GM21447 (cell line): ENCODE results near the gene PRMT6.
"Not testable (repeated sequence)": the region's sequence is repeated elsewhere in the genome, so short reads cannot be mapped to it uniquely, and the experiment has no call there.

Experiments
- ATAC-seq: cut with Tn5 transposase; IDR thresholded peaks from one replicate; pipeline ENCODE4 v1.9.1; 2021; ENCODE audit not compliant: unreplicated experiment

The PRMT6 gene

DNA sequence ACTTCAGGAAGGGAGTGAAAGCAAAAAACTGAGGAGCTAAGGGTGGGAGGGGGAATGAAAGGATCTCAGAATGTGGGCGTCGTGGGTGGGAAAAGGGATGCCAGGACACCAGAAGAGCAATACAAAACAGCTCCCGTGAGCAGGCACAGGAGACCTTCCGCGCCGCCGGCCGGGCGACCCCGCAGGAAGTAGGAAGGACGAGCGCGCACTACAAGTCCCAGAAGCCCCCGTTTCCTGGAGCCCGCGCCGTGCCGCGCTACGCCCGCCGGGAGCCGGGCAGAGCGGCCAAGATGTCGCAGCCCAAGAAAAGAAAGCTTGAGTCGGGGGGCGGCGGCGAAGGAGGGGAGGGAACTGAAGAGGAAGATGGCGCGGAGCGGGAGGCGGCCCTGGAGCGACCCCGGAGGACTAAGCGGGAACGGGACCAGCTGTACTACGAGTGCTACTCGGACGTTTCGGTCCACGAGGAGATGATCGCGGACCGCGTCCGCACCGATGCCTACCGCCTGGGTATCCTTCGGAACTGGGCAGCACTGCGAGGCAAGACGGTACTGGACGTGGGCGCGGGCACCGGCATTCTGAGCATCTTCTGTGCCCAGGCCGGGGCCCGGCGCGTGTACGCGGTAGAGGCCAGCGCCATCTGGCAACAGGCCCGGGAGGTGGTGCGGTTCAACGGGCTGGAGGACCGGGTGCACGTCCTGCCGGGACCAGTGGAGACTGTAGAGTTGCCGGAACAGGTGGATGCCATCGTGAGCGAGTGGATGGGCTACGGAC is at the start of gene PRMT6:
Gene PRMT6 (plus strand): TSS at position 249 of the 771 bp plus-strand sequence. CDS start 42 bp downstream, at position 291.
- ATAC-seq, result peak; percentile 89

DNA sequence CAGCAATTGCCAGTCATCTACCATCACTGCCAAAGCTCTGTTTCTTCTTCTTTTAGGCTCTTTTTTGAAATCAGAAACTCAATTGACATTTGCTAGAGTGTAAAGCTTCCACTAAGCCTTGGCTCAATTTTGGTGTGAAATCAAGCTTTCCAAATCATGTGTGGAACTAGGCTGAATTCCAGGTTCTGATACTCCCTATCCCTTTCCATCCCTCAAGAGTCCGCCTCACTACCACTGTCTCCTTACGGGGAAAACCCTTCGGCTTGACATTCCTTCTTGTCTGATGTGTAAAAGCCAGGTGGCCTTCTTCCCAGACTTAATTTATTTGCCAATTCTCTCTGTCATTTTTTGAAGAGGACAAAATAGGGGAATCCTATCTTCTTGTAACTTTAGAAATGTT is 47.2 kb upstream of the PRMT6 start:
- no peak for ATAC-seq

DNA sequence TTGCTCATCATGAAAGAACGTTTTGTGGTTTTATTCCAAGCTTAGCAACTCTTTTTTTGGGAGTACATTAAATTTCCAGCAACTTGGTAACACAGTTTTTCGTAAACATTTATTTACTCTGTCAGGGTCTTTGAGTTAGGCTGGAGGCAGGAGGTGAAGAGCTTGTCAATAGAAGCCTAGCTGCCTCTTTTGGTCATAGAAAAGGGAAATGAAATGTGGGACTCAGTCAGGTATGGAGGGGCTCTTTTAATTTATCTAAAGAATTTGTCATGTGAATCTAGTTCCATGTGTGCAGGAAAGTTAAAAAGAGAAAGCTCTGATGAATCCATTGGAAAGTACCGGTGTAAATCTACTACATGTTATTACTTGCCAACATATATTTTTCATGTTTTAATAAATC is 45.9 kb upstream of the PRMT6 start:
- ATAC-seq, result no peak

DNA sequence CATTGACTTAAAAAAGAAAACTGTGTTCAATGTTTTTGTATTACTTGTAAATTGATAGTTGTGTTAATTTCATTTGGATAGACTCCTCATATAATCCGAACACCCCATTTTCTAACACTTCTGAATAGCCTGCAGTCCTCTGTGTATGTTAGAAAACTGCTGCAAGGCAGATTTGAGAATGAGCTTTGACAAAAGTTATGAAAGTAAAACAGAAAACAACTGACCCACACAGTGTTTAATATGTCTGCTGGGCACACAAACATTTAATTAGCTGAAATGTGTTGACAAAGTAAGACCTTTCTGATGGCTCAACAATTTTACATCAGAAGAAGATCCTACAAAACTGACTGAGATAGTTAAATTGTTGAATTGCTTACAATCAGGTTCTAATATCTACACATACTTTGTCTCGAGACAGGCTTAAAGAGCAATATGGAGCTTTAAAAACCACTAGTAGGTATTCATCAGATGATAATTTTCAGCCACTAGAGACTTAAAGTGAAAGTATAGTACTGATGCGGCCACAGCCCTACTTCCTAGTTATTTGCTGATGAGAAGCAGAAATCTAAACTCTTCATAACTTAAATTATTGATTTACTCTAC is 40.0 kb upstream of the PRMT6 start:
- no peak for ATAC-seq

DNA sequence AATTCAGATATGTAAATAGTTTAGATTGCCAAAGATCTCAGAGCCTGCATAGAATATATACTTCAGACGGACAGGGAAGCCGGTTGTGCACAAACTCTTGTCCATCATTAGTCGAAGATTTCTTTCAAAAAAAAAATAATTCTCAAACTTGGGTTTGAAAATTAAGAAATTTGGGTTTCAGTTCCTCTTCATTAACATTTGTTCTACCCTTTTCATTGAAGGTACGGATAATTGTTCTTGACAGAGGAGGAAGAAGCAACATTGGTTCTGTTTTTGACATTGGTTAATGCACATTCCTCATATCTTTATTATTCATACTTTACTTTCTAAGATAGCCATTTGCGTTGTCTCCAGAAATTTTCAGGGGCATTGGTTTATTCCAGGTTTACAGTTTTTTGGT is 38.0 kb upstream of the PRMT6 start:
- ATAC-seq, result no peak

DNA sequence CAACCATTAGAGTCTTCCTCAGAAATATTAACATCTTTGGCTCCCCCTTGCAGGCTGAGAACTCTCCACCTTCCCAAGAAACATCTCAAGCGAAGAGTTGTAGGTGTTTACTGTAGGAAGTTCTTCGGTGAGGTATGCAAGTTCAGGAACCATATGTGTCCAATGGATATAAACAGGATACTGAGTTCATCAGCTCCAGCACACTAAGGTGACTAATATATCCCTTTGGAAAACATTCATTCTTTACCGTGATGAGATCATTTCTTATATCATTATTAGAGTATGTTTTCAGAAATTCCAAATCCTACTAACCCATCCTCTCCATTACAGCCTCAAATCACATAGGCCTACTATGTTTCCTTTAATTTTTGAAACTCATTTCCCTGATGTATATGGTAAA is 37.3 kb upstream of the PRMT6 start:
- no peak for ATAC-seq

DNA sequence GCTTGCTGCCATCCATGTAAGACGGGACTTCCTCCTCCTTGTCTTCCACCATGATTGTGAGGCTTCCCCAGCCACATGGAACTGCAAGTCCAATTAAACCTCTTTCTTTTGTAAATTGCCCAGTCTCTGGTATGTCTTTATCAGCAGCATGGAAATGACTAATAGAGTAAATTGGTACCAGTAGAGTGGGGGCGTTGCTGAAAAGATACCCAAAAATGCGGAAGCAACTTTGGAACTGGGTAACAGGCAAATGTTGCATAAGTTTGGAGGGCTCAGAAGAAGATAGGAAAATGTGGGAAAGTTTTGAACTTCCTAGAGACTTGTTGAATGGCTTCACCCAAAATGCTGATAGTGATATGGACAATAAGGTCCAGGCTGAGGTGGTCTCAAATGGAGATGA is 17.6 kb upstream of the PRMT6 start:
- ATAC-seq, result not testable (repeated sequence)

DNA sequence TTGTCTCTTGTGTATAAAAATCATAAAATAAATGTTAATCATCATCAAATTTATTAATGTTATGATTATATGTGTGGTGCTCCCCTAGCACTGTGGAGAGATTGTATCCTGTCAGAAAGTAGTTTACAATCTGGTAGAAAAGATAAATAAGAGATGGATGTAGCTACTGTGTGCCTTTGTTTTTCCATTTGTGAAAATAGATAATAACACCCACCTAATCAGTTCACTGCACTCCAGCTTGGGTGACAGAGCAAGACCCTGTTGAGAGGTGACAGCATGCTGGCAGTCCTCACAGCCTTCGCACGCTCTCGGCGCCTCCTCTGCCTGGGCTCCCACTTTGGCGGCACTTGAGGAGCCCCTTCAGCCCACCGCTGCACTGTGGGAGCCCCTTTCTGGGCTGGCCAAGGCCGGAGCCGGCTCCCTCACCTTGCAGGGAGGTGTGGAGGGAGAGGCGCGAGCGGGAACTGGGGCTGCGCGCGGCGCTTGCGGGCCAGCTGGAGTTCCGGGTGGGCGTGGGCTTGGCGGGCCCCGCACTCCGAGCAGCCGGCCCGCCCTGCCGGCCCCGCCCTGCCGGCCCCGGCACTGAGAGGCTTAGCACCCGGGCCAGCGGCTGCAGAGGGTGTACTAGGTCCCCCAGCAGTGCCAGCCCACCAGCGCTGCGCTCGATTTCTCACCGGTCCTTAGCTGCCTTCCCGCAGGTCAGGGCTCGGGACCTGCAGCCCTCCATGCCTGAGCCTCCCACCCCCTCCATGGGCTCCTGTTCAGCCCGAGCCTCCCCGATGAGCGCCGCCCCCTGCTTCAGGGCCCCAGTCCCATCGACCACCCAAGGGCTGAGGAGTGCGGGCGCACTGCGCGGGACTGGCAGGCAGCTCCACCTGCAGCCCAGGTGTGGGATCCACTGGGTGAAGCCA is 11.9 kb upstream of the PRMT6 start:
- not testable (repeated sequence) for ATAC-seq

DNA sequence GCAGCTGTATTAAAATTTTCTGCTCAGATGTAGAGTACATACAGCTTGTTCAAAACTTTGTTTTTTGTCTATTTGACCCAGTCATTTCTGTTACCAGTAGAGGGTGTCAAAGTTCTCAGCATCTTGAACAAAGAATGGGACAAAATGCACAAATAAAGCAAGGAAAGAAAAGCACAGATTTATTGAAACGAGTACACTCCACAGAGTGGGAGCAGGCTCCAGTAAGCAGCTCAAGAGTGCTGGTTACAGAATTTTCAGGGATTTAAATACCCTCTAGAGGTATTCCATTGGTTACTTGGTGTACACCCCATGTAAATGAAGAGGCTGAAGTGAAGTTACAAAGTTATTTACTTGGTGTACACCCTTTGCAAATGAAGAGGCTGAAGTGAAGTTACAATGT is 8.9 kb upstream of the PRMT6 start:
- no peak for ATAC-seq

DNA sequence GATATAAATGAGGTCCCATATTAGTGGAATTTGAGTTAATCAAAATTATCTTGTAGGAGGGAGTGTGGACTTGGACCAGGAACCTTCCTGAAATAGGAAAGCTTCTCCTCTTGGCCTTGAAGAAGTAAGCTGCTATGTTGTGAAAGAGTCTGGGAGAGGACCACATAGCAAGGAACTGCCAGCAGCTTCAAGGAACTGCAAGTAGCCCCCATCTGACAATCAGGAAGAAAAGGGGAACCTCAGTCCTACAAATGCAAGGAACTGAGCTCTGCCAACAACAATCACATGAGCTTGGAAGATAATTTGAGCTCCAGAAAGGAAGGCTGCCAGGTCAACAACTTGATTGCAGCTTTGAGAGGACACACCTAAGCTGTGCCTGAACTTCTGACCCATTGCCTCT is 8.2 kb upstream of the PRMT6 start:
- no peak for ATAC-seq

DNA sequence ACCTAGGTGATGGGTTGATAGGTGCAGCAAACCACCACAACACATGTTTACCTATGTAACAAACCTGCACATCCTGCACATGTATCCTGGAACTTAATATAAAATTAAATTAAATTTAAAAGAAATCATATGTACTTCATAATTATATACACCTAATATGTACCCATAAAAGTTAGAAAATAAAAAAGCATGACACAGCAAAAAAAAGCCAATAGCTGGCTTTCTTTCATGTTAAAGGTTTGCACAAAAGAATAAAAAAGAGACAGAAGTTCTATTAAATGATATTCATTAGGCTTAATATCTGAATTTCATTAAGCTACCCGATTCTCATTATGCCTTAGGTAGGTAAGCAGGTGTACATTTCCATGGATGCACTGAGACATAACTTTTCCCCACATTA is 5.2 kb upstream of the PRMT6 start:
- ATAC-seq, result no peak

DNA sequence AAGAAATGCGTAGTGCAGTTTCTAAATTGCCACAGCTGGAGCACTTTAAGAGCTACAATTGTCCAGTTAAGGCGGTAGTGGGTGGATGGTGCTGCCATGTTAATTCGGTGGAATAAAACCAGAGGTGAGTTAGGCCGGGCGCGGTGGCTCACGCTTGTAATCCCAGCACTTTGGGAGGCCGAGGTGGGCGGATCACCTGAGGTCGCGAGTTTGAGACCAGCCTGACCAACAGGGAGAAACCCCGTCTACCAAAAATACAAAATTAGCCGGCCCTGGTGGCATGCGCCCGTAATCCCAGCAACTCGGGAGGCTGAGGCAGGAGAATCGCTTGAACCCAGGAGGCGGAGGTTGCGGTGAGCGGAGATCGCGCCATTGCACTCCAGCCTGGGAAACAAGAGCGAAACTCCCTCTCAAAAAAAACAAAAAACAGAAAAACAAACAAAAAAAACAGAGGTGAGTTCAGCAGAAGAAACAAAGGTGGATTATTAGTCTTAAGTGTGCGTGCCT is 502 bp upstream of the PRMT6 start:
- not testable (repeated sequence) for ATAC-seq

DNA sequence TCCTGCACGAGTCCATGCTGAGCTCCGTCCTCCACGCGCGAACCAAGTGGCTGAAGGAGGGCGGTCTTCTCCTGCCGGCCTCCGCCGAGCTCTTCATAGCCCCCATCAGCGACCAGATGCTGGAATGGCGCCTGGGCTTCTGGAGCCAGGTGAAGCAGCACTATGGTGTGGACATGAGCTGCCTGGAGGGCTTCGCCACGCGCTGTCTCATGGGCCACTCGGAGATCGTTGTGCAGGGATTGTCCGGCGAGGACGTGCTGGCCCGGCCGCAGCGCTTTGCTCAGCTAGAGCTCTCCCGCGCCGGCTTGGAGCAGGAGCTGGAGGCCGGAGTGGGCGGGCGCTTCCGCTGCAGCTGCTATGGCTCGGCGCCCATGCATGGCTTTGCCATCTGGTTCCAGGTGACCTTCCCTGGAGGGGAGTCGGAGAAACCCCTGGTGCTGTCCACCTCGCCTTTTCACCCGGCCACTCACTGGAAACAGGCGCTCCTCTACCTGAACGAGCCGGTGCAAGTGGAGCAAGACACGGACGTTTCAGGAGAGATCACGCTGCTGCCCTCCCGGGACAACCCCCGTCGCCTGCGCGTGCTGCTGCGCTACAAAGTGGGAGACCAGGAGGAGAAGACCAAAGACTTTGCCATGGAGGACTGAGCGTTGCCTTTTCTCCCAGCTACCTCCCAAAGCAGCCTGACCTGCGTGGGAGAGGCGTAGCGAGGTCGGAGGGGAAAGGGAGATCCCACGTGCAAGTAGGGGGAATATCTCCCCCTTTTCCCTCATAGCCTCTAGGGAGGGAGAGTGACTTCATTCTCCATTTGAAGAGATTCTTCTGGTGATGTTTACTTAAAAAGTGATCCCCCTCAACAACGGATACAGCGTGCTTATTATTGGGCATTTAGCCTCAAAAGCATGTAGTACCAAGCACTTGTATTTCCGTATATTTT is 991 bp downstream of the PRMT6 start:
- ATAC-seq, result peak; percentile 54

DNA sequence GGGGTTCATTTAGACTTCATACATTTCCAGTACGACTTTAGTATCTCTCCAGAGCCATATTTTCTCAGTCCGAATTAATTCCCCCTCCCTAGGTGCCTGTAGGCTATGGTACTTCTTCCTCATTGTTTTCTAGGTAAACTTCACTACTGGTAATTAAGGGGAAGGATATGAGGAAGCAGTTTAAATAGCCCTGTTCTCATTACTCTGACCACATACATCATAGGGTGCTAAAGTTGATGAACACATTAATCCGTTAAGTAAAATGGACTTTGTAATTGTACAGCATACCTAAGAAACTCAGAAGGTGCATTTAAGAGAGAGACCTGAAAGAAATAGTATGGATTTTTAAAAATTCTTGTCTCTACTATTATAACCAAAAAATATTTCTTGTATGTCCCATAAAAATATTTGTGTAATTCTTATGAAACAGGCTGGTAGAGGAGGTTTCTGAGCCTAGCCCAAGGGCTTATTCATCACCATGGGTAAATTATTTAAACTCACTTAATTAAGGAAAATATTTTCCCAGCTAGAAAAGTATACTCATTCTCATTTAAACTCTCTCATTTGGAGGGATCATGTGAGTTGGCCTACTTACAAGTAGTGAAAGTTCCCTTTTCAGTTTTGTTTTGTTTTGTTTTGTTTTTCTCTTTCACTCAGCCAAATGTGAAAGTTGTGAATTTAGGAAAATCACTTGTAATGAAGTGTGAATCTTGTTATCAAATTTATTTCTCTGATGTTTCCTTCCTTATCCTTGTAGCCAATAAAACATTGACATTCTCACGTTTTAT is 2.0 kb downstream of the PRMT6 start:
- no peak for ATAC-seq

DNA sequence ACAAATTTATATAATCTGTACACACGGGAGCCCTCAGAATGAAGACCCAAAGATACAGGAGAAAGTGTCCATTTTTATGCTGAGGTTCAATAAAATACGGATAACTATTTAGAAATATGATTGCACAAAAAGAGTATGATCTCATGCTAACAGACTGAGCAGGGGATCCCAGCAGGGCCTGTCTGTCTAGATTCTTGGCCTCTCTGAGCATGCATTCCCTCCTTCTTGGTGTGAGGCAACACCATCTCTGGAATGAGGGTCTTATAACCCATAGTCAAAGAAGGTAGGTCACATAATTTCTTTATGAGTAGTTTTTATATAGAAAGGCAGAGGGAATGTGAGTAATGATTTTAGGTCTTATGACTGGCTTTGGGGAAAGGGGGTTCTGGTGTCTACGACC is 5.4 kb downstream of the PRMT6 start:
- ATAC-seq, result no peak

DNA sequence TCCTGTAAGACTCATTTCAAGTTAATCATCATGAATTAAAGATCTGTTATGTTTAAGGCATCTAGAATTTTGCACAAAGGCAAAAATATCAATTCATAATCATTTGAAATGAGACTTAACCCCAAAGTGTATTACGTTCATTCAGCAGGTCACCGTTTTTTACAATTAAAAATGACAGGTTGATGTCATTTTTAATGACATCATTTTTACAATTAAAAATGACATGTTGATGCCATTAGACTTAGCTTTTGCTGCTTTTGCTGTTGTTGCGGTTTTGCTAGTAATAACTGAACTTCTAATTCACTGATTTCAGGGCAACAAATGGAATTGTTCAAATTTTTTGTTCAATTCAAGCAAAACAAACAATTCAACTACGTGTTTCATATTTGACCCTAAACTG is 17.0 kb downstream of the PRMT6 start:
- no peak for ATAC-seq

DNA sequence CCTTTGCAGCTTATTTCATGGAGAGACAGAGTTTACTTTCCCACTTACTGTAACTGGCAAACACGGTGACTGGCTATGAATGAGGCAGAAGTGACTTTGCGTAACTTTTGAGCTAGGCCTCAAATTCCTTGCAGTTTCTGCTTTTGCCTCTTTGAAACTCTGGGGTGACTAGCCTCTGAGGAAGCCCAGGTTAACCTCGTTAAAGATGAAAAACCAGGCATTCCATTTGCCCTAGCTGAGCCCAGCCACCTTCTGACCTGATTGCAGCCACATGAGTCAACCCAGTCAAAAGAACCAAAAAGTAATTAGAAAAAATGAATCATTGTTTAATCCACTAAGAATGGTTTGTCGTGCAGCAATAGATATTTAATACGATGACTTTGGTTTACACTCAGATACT is 20.4 kb downstream of the PRMT6 start:
- no peak for ATAC-seq

DNA sequence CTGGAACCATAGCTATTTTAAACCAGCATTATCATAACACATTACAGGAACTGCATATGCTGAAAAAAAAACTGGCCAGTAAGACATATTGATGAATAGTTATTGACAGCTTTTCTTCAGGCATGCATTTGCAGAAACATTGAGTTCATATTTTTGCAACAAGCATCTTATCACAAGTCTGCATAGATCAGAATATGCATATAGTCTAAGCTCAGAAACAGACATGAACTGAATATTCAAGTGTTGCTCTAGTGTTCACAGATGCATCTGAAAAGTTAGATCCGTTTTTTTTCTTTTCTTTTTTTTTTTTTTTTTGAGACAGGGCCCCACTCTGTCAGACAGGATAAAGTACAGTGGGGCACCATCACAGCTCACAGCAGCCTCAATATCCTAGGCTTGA is 22.8 kb downstream of the PRMT6 start:
- ATAC-seq, result no peak

DNA sequence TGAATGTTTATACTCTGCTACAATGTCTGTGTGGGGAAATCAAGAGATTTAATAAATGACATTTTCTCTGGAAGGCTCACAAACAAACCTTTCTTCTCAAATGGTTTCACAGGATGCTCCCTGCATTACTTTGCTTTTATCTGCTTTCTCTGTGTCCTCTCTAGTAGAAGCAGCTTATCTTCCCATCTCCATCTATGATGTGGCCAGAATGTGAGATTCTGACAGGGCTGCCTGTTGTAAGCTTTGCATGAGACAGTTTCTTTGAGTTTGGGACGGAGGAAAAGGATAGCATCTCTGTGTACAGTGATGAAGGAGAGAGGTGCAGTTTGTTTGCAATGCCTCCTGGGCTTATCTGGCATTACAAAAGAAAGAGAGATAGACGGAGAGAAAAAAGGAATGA is 24.6 kb downstream of the PRMT6 start:
- ATAC-seq, result no peak

DNA sequence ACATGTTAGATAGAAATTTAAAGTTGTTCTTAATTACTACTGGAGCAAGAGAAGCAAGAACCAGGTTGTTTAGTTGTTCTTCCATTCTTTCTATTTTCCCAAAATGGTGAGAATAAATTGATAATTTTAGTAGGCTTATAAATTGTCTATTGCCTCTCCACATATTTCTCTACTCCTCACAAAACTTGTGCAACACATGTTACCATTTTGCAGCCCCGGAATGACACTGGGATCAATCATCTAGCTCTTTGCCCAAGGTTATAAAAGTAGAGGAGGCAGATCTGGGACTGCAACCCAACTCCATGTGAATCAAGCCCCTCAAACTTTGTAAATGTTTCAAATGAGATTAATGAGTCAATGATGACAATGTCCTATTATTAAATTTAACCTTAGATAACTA is 34.9 kb downstream of the PRMT6 start:
- ATAC-seq, result no peak
